Activated CD4-positive, CD25-positive, alpha-beta regulatory T cell treated with anti-CD3 and anti-CD28 coated beads, Interleukin-2, amount 50 U/mL, for 16 hours (primary cell): Measurements from ENCODE around the gene KCNH1.

ENCODE experiments used
- DNase-seq: peaks from one replicate; pipeline ENCODE4 v3.0.0-alpha.2; 2020; ENCODE audit warnings: low read depth, low spot score

KCNH1 gene

GRCh38 chr1:210920716-210921694 is 212.9 kb downstream of the KCNH1 start:
- no peak for DNase-seq

DNA sequence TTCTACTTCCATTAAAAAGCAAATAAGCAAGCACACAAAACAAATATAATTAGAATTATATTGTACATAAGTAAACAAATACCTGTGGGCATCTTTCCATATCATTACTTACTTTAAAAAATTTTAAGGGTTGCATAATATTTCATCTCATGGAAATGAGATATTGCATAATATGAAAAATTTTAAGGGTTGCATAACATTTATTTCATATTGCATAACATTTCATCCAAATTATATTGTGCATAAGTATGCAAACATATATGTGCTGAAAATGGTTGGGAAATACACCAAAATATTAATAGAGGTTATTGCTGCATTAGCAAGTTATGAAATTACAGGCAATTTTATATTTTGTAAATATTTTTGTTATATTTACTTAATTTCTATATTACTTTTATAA is 213.7 kb downstream of the KCNH1 start:
- no peak for DNase-seq

DNA sequence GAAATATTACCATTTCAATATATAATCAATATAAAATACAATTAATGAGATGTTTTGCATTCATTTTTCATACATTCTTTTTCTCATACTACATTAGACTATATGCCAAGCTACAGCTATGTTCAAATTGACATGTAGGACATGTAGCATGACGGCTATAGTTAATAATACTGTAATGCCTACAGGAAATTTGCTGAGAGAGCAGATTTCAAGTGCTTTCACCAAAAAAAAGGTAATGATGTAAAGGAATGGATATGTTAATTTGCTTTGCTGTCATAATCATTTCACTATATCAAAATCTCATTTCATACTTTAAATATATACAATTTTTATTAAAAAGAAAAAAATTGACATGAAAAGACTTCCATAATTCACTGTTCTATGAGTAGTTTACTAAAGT is 215.1 kb downstream of the KCNH1 start:
- no peak for DNase-seq

DNA sequence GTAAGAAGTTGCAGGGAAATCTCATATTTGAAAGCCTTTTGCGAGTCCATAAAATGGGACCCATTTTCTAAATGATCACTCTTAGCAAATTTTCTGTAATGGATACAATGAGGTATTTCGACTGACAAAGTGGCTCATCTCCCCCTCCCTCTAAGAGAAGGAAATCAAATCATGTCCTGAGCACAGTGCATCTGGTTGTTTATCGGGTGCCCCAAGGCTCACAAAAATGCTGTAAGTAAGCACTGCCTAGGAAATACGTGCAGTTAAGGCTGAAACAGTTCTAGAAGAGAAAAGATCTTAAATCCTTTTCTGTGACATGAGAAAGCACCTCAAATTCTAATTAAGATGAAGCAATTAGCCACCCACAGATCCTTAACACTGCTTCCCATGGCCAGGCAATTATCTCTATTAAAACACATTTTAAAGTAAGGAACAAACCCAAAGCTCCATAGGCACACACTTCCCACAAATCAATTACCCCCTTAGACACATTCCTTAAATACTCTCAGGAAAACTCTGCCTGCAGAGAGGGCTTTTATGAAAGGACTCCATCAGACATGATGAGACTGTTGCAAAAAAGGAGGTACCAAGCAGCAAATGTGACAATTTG is 216.3 kb downstream of the KCNH1 start:
- DNase-seq, result no peak

- no peak for DNase-seq
These were observed 217.4 kb downstream of the KCNH1 start for GRCh38 chr1:210916548-210916947.

- DNase-seq, result no peak
These were observed 217.9 kb downstream of the KCNH1 start for GRCh38 chr1:210915890-210916507.

- DNase-seq, result no peak
These were observed 221.2 kb downstream of the KCNH1 start for GRCh38 chr1:210912752-210913151.

GRCh38 chr1:210910020-210910575 is 223.8 kb downstream of the KCNH1 start:
- no peak for DNase-seq

DNA sequence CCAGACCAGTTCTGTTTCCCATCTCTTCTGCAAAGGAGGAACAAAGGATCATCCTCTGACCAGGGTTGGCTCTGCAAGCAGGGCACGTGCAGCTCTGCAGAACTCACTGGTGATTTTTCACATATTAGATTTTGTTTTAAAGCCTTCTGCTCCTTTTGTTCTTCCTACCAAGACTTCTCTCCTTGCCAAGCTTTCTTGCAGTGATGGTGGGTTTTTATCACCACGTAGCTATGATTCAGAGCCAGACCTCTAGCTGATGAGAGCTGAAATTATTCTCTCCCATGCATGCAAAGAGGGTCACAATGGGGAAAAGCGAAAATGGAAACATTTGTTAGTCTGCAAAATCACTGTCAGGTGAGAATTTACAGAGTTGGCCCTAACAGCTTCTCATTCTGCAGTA is 225.2 kb downstream of the KCNH1 start:
- DNase-seq, result no peak

DNA sequence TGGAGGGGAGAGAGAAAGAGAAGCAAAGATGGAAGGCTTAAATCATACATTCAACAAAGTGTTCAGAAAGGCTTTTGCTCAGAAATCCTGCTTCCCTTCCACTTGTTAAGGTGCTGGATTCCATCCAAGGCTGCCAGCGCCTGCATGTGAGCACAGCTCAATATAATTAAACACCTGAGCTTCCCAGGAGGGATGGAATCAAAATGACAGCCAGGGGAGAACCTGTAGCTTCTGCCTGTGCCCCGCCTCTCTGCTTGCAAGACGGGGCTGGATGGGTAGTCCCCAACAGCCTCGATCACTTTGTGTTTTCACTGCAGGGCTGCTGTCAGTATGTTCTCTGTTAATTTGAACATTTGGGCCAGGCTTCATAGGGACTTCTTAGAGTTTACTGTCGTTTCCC is 225.7 kb downstream of the KCNH1 start:
- DNase-seq, result no peak

GRCh38 chr1:210907251-210907805 is 226.6 kb downstream of the KCNH1 start:
- no peak for DNase-seq

GRCh38 chr1:210905944-210906453 is 227.9 kb downstream of the KCNH1 start:
- DNase-seq, result no peak

- no peak for DNase-seq
These were observed 228.5 kb downstream of the KCNH1 start for GRCh38 chr1:210905365-210905904.

- no peak for DNase-seq
These were observed 231.8 kb downstream of the KCNH1 start for GRCh38 chr1:210901981-210902770.

DNA sequence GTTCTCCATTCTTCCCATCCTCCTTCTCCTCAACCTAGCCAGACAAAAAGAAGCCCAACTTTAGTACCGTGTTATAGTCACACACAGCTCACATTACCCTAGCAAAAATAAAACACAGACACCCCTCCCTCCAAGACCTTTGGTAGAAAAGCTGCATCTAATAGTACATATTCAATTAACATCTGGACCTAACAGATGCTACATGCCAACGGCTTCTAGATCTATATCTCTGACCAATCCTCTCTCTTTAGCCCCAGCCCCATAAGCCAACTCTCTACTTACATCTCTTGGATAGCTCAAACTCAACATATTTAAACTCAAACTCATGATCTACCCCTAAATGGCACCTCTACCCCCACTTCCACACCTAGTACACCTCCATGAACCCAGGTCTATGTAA is 233.1 kb downstream of the KCNH1 start:
- no peak for DNase-seq

DNA sequence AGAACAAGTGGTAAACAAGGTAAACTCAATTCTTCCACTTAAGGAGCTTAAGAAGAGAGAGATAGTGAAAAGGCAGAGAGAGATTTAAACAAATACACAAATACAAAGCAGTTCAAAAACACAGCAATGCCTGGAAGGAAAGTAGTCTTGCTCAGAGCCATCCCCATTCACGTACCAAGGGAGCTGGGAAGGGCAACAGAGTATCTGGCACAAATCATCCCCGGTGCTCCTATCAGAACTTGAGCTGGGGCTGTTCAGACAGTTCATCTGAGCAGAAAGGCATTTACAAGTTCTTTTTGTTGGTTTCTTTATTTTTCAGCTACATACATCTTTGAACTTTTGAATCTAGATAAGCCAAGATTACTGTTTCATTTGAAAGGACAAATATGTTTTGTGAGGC is 233.9 kb downstream of the KCNH1 start:
- no peak for DNase-seq

GRCh38 chr1:210899676-210900075 is 234.3 kb downstream of the KCNH1 start:
- DNase-seq, result no peak

DNA sequence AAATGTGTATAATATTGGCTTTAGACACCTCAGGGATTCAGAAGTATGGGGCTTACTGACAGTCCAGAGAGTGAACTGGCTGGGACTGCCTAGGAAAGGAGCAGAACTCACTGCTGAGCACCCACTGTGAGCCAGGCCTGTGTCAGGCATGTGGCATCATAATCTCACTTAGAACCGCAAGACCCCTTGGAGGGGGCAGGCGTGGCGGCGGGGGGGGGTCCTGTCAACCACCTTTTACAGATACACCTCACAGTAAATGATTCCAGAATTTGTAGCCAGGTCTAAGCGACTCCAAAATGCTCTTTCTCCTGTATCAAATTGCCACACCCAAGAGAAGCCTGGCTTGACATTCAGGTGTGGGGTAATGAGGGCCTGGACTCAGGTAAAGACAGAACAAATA is 235.5 kb downstream of the KCNH1 start:
- no peak for DNase-seq

DNA sequence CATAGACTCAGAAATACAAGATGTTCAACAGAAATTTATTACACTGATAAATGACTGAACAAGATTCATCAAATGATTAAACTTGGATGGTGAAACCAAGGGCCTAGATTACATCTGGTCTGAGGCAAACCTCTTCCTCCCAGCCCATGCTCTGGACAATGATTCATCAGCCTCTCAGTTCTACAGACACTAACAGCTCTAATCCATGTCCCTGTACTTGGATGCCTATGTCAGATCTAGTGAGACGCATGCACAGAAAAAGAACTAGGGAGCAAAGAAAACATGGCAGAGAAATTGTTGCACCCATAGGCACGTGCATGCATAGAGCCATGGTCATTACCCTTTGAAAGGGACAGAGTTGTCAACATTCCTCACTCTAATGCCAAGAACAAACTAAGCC is 250.1 kb downstream of the KCNH1 start:
- DNase-seq, result no peak

DNA sequence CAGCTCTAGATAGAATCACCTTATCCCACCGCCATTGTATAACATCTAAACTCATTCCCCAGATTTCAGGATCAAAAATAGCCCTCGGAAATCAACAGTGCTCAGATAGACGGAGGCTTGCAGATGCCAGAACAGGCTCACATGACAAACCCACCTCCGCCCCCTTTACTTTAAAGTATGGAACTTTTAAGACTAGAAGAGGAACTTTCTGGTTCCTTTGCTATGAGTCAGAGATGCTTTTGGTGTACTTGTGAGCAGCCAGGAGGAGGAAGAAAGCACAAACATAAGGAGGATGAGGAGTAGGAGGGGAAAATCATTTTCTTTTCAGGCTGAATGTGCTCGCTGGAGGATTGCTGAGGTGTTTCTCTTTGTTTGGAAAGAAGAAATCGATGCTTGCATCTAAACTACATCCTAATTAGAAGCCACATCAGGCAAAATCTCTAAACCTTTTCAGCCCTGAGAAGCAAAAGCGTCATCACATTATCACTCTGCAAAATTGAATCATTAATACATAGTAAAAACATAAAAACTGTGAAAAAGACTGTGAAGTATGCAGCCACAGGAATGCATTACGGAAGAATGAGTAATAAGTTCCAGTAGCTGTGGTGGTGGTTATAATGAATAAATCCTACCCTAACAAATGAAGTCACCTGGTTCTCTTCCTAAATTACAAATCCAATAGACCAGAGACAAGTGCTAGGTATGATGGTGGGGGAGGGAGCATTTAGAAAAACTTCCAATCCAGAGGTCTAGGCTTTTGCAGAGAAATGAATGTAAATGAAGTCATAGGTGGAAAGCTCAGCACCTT is 251.3 kb downstream of the KCNH1 start:
- no peak for DNase-seq
